HG03108 (cell line): ENCODE results near the gene LILRB1.
"Not testable (repeated sequence)": the region's sequence is repeated elsewhere in the genome, so short reads cannot be mapped to it uniquely, and the experiment has no call there.

Source experiments
- ATAC-seq: cut with Tn5 transposase; IDR thresholded peaks from one replicate; pipeline ENCODE4 v1.9.1; 2021; ENCODE audit warnings: moderate library complexity; ENCODE audit not compliant: unreplicated experiment

LILRB1 gene

DNA sequence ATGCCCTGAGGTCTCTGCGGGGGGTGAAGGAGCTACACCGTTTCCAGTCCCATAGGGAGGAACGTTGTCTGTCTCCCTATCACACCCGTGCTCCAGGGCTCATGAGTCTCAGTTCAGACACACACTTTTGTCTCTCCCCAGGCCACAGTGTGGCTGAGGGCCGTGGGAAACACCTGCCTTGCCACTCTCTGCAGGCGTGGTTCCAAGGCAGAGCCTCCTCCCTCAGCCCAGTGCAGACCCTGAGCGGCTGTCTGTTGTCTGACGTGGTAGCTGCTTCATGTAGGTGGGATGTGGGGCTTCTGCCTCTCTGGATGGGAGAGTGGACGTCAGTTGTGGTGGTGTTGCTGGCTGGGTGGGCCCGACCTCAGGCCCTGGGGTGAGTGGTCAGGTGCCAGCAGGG is 6.0 kb upstream of the LILRB1 start:
- ATAC-seq: peak; percentile 13

GRCh38 chr19:54624934-54625730 is 5.2 kb upstream of the LILRB1 start:
- peak; percentile 41 for ATAC-seq

GRCh38 chr19:54626757-54627156 is 3.5 kb upstream of the LILRB1 start:
- ATAC-seq: no peak

GRCh38 chr19:54627912-54628311 is 2.4 kb upstream of the LILRB1 start:
- ATAC-seq: not testable (repeated sequence)

GRCh38 chr19:54630782-54631181 is 498 bp downstream of the LILRB1 start:
- no peak for ATAC-seq

DNA sequence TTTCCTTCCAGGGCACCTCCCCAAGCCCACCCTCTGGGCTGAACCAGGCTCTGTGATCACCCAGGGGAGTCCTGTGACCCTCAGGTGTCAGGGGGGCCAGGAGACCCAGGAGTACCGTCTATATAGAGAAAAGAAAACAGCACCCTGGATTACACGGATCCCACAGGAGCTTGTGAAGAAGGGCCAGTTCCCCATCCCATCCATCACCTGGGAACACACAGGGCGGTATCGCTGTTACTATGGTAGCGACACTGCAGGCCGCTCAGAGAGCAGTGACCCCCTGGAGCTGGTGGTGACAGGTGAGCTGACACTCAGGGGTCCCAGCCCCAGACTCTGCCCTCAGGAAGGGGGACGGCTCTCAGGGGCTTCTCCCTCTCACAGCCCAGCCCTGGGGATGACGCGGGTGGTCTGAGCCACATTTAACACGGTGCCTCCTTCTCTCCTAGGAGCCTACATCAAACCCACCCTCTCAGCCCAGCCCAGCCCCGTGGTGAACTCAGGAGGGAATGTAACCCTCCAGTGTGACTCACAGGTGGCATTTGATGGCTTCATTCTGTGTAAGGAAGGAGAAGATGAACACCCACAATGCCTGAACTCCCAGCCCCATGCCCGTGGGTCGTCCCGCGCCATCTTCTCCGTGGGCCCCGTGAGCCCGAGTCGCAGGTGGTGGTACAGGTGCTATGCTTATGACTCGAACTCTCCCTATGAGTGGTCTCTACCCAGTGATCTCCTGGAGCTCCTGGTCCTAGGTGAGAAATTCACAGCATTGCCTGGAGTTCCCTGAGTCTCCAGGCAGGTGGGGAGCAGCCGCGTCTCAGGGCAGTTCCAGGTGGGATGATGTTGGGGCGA is 1.4 kb downstream of the LILRB1 start:
- ATAC-seq: not testable (repeated sequence)

- ATAC-seq: not testable (repeated sequence)
Measured at GRCh38 chr19:54632517-54632916, 2.2 kb downstream of the LILRB1 start.

- no peak for ATAC-seq
Measured at GRCh38 chr19:54633401-54633800, 3.1 kb downstream of the LILRB1 start.

- ATAC-seq: not testable (repeated sequence)
Measured at GRCh38 chr19:54636081-54636480, 5.8 kb downstream of the LILRB1 start.

GRCh38 chr19:54638683-54639082 is 8.4 kb downstream of the LILRB1 start:
- no peak for ATAC-seq

GRCh38 chr19:54642953-54643352 is 12.7 kb downstream of the LILRB1 start:
- ATAC-seq: not testable (repeated sequence)

GRCh38 chr19:54643583-54643982 is 13.3 kb downstream of the LILRB1 start:
- ATAC-seq: not testable (repeated sequence)

DNA sequence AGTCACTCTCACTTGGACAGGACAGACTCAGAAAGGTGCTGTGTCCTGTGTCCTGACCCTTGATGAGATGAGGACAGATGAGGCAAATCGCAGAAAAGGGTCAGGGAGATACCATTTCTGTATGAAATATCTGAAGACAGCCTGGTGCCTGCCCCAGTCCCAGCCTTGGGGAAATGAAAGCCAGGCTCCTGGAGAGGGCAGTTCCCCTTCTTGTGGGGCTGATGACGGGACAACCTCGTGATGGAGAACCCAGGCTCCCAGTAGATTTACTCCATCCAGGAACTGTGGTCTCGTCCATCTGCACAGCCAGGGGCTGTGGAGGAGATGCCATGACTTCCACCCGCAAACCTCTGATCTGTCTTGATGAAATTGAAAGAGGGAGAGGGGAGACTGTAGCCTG is 13.8 kb downstream of the LILRB1 start:
- no peak for ATAC-seq

- ATAC-seq: no peak
Measured at GRCh38 chr19:54646331-54646841, 16.1 kb downstream of the LILRB1 start.

DNA sequence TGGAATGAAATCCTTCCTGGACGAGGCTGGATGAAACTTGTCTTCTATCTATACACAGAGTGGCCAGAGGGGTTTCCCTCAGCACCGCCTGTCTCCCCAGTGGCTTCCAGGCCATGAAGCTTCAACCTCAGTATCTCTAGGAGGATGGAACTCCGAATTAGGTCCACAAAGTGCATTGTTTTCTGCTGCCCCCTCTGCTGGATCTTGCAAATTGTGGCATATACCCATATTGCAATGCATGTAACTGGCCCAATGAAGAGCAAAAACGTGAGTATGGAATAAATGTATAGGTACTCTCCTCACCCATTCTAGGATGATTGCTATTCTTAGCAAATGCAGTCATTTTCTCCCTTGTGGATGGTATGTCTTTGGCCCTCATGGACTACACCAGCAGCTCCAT is 17.8 kb downstream of the LILRB1 start:
- no peak for ATAC-seq

GRCh38 chr19:54650108-54650655 is 19.9 kb downstream of the LILRB1 start:
- ATAC-seq: no peak

GRCh38 chr19:54653181-54653809 is 23.0 kb downstream of the LILRB1 start:
- no peak for ATAC-seq

DNA sequence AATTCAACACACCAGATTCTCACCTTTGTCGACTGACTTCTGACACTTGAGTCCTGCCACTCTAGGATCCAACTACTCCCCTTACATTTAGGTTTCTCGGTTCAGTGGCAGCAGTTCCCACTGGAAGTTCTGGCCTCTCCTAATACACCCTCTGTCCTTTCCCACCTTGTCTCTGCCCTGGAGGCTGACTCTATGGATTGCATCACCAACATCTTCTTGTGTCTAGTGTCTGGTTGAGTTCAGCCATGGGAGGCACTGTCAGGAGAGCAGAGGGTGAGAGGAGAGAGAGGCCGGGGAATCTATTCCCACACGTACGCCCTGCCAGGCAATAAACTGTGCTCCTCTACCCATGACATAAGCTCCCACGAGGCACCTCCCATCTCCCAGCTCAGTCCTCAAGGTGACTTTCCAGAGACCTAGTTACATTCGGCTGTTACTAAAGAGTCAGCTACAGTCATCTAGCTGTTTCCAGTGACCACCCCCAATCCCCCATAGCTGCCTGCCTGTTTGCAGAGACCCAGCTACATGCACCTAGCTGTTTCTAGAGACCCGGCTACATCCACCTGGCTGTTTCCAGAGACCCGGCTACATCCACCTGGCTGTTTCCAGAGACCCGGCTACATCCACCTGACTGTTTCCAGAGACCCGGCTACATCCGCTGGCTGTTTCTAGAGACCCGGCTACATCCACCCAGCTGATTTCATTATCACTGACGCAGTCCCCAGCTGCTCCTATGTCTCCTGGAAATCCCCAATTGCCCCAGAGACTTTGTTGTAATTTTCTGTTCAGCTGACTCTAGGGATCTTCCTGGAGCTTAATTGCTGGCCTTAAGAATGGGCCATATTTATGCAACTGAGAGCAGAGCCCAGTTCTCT is 24.4 kb downstream of the LILRB1 start:
- ATAC-seq: no peak

- ATAC-seq: no peak
Measured at GRCh38 chr19:54659300-54659699, 29.0 kb downstream of the LILRB1 start.

DNA sequence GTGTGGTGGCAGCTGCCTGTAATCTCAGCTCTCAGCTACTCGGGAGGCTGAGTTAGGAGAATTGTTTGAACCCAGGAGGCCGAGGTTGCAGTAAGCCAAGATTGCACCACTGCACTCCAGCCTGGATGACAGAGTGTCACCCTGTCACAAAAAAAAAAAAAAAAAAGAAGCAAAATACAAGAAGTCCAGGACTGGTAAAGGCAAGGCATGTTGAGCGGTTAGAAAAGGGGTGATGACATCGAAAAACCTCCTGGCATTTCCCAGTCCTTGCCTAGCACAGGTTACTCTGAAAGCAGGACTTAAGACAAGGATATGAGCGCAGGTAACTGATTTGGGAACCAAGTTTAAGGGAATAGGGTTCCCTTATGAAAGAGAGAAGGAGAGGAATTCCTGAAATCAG is 30.0 kb downstream of the LILRB1 start:
- no peak for ATAC-seq
